Natural killer cell (primary cell): ENCODE data around the gene TBX15. TPM values are rescaled to one million over a fixed set of nuclear protein-coding genes. Genes with fewer than 3 reads are reported as not detected.

Experiments
- ATAC-seq, 3 donors: fragments of 150-1000 bp in 2 of 3; fragments of 200-7000 bp in 1 of 3; cut with Tn5 transposase; 1 replicate in 1 of 3; 2 replicates in 2 of 3; pipeline ENCODE4 v1.10.0; 2021; ENCODE audit warnings: mild to moderate bottlenecking in 2 of 3, moderate library complexity in 2 of 3
- DNase-seq, 2 donors: peaks; one replicate each; pipeline versions ENCODE4 v3.0.0 to v3.0.0-alpha.2; 2013 to 2021; ENCODE audit warnings: mixed read lengths in 1 of 2
- H3K27ac ChIP-seq: one replicate; pipeline ENCODE4 v1.5.1; 2013; ENCODE audit warnings: mild to moderate bottlenecking, low read length
- H3K27me3 ChIP-seq: one replicate; pipeline ENCODE4 v1.6.1; 2013; ENCODE audit warnings: low read length; ENCODE audit not compliant: control insufficient read depth, insufficient read depth
- H3K36me3 ChIP-seq: one replicate; pipeline ENCODE4 v1.6.1; 2013; ENCODE audit warnings: low read length; ENCODE audit not compliant: control insufficient read depth, insufficient read depth
- H3K4me1 ChIP-seq: one replicate; pipeline ENCODE4 v1.6.1; 2013; ENCODE audit warnings: low read length; ENCODE audit not compliant: control insufficient read depth, insufficient read depth
- H3K4me3 ChIP-seq: one replicate; pipeline ENCODE4 v1.5.1; 2013; ENCODE audit warnings: low read length
- H3K9me3 ChIP-seq: one replicate; pipeline ENCODE4 v1.6.1; 2013; ENCODE audit warnings: low read length; ENCODE audit not compliant: control insufficient read depth, insufficient read depth
- H3K27ac Mint-ChIP-seq, 2 donors: one replicate each; pipeline ENCODE4 v1.8.0; 2022; ENCODE audit warnings: mild to moderate bottlenecking in 2 of 2, mixed read lengths in 2 of 2, moderate library complexity in 1 of 2
- H3K27me3 Mint-ChIP-seq, 2 donors: one replicate each; pipeline ENCODE4 v1.8.0; 2022; ENCODE audit warnings: low read depth in 2 of 2, mixed read lengths in 2 of 2
- H3K36me3 Mint-ChIP-seq: one replicate; pipeline ENCODE4 v1.8.0; 2022; ENCODE audit warnings: mixed read lengths
- H3K4me1 Mint-ChIP-seq, 2 donors: one replicate each; pipeline ENCODE4 v1.8.0; 2022; ENCODE audit warnings: mixed read lengths in 2 of 2
- H3K4me3 Mint-ChIP-seq: one replicate; pipeline ENCODE4 v1.8.0; 2022; ENCODE audit warnings: mild to moderate bottlenecking, moderate library complexity, mixed read lengths
- H3K9me3 Mint-ChIP-seq, 2 donors: one replicate each; pipeline ENCODE4 v1.8.0; 2022; ENCODE audit warnings: mixed read lengths in 2 of 2
- CTCF ChIP-seq: fragments of 200-600 bp; IDR thresholded peaks from one replicate; pipeline ENCODE4 v1.8.0; 2022; ENCODE audit warnings: antibody characterized with exemption
- WGBS: methylation state at CpG from one replicate; pipeline ENCODE4 v1.1.7; 2013; ENCODE audit warnings: missing lambda C conversion rate; ENCODE audit not compliant: insufficient coverage; 5-methylcytosine and 5-hydroxymethylcytosine counted together
- intact Hi-C: fragments of 100-400 bp; cut with micrococcal nuclease; formaldehyde crosslinking; loops from one replicate; pipeline ENCODE4 v1.14.2; 2022
- total RNA-seq, 4 donors: library from RNA; stranded (reverse); fragments of 120-200 nt in 1 of 4; gene quantifications; one replicate each; pipeline versions ENCODE4 v1.2.3 to v1.2.4, GENCODE V29; 2013 to 2022

Gene TBX15
- total RNA-seq, 3 donors from 2014 or later (not counting 1 experiment from before 2014, with no cell fraction given), result not detected

GRCh38 chr1:119026956-119027355 is 38.8 kb upstream of the TBX15 start:
- Histone ChIP-seq H3K36me3 (no peaks in the 10 kb centered on the region), H3K27ac (no peak overlapping the region), H3K4me3 (no peak overlapping the region), H3K27me3 (no peaks in the 10 kb centered on the region), H3K9me3 (no peaks in the 10 kb centered on the region), H3K4me1 (no peaks in the 10 kb centered on the region)
- intact Hi-C loops, result no loop called here
- DNase-seq (no peak), ATAC-seq (no peak)
- Mint-ChIP-seq H3K9me3 (peaks cover 2 to 3% of the 10 kb centered on the region in 2 donors), H3K4me1 (no peaks in the 10 kb centered on the region), H3K27me3 (no peaks in the 10 kb centered on the region), H3K36me3 (peaks cover 8% of the 10 kb centered on the region), H3K27ac (no peak overlapping the region), H3K4me3 (no peak overlapping the region)
- 100% methylated on average over 4 of the region's 5 CpGs for WGBS
- no peak for TF ChIP-seq CTCF

GRCh38 chr1:119015547-119015946 is 27.4 kb upstream of the TBX15 start:
- no peak overlapping the region for H3K4me3 ChIP-seq
- H3K27me3 ChIP-seq, result no peaks in the 10 kb centered on the region
- WGBS, result 100% methylated on average over 2 of the region's 2 CpGs
- no peak overlapping the region for H3K27ac Mint-ChIP-seq
- no peak for ATAC-seq
- H3K36me3 Mint-ChIP-seq, result peaks cover 26% of the 10 kb centered on the region
- intact Hi-C loops, result no loop called here
- H3K27ac ChIP-seq, result no peak overlapping the region
- no peak overlapping the region for H3K4me3 Mint-ChIP-seq
- TF ChIP-seq CTCF, result no peak
- no peak for DNase-seq
- no peaks in the 10 kb centered on the region for H3K9me3 ChIP-seq
- peaks cover 15 to 17% of the 10 kb centered on the region in 2 donors for H3K9me3 Mint-ChIP-seq
- H3K4me1 Mint-ChIP-seq, result no peaks in the 10 kb centered on the region
- no peaks in the 10 kb centered on the region for H3K4me1 ChIP-seq
- no peaks in the 10 kb centered on the region for H3K36me3 ChIP-seq
- peaks cover 15 to 20% of the 10 kb centered on the region in 2 donors for H3K27me3 Mint-ChIP-seq

GRCh38 chr1:119012383-119012782 is 24.2 kb upstream of the TBX15 start:
- H3K4me3 ChIP-seq, result no peak overlapping the region
- Mint-ChIP-seq H3K27me3 (peaks cover 35 to 39% of the 10 kb centered on the region in 2 donors), H3K27ac (no peak overlapping the region), H3K4me3 (no peak overlapping the region), H3K36me3 (peaks cover 27% of the 10 kb centered on the region), H3K4me1 (peaks cover 11 to 13% of the 10 kb centered on the region in 2 donors), H3K9me3 (peaks cover 4 to 10% of the 10 kb centered on the region in 2 donors)
- TF ChIP-seq CTCF, result no peak
- intact Hi-C loops, result no loop called here
- WGBS, result 89% methylated on average over 5 of the region's 5 CpGs
- peaks cover 16% of the 10 kb centered on the region for H3K27me3 ChIP-seq
- peaks cover 2% of the 10 kb centered on the region for H3K9me3 ChIP-seq
- H3K27ac ChIP-seq, result no peak overlapping the region
- H3K4me1 ChIP-seq, result peaks cover 9% of the 10 kb centered on the region
- ATAC-seq (no peak), DNase-seq (no peak)
- H3K36me3 ChIP-seq, result no peaks in the 10 kb centered on the region

GRCh38 chr1:119011706-119012105 is 23.6 kb upstream of the TBX15 start:
- peaks cover 27% of the 10 kb centered on the region for H3K36me3 Mint-ChIP-seq
- peaks cover 11 to 13% of the 10 kb centered on the region in 2 donors for H3K4me1 Mint-ChIP-seq
- ATAC-seq (no peak), DNase-seq (no peak)
- Histone ChIP-seq H3K4me3 (no peak overlapping the region), H3K27ac (no peak overlapping the region), H3K4me1 (peaks cover 14% of the 10 kb centered on the region), H3K9me3 (peaks cover 4% of the 10 kb centered on the region), H3K36me3 (no peaks in the 10 kb centered on the region), H3K27me3 (peaks cover 20% of the 10 kb centered on the region)
- peaks cover 4 to 10% of the 10 kb centered on the region in 2 donors for H3K9me3 Mint-ChIP-seq
- 100% methylated on average over 3 of the region's 3 CpGs for WGBS
- intact Hi-C loops, result no loop called here
- H3K27me3 Mint-ChIP-seq, result peaks cover 35 to 39% of the 10 kb centered on the region in 2 donors
- no peak for TF ChIP-seq CTCF
- H3K4me3 Mint-ChIP-seq, result no peak overlapping the region
- no peak overlapping the region for H3K27ac Mint-ChIP-seq
